K562 (cell line): ENCODE results near the gene SLC25A42. TPM values are rescaled to one million over a fixed set of nuclear protein-coding genes. Genes with fewer than 3 reads are reported as not detected.

Experiments used
- ATAC-seq: fragments of 200-7000 bp; cut with Tn5 transposase; 3 replicates; pipeline ENCODE4 v1.9.1; 2020; ENCODE audit warnings: moderate library complexity
- BruUV-seq: library from RNA; stranded (reverse); fragments of 400-500 nt; replicated peaks from 2 replicates; lab custom pipeline; 2021; lab: Mats Ljungman, UMichigan
- CTCF ChIA-PET: fragments of 300-600 bp; formaldehyde crosslinking; extraction: SDS; loops from one replicate; lab custom pipeline; 2021; ENCODE audit warnings: low intra/inter-chr PET ratio; lab: Yijun Ruan, JAX
- POLR2A ChIA-PET: fragments of 300-600, 350-650 bp; sonication (Branson Sonifier 250); formaldehyde crosslinking; extraction: SDS; loops from one replicate; lab custom pipeline; 2021; ENCODE audit warnings: antibody characterized with exemption, inconsistent platforms; lab: Yijun Ruan, JAX
- DNase-seq, 4 experiments: peaks; one replicate each; pipeline versions ENCODE4 v3.0.0 to v3.0.0-alpha.2; 2011 to 2018; ENCODE audit warnings: low spot score in 3 of 4, mixed read lengths in 3 of 4; ENCODE audit errors: extremely low read depth in 1 of 4
- FAIRE-seq: peaks from 2 replicates; lab custom pipeline; 2011; peaks lifted over from hg19 to GRCh38; lab: Jason Lieb, UNC
- H2AFZ ChIP-seq: 2 replicates; pipeline ENCODE4 v1.6.0; 2011; ENCODE audit warnings: low read depth, low read length, control low read depth, inconsistent platforms
- H3K27ac ChIP-seq: fragments of 200-600 bp; 3 replicates; pipeline ENCODE4 v1.8.0; 2011; ENCODE audit warnings: low read depth, mild to moderate bottlenecking, control low read depth, inconsistent platforms, low read length, moderate library complexity, mixed read lengths; ENCODE audit errors: extremely low read depth
- H3K27me3 ChIP-seq, 2 experiments: fragments of 300-600 bp in 1 of 2; 2 replicates in 1 of 2; 3 replicates in 1 of 2; pipeline versions ENCODE4 v1.6.0 to v1.8.0; 2011; ENCODE audit warnings: inconsistent platforms in 2 of 2, low read length in 2 of 2, mild to moderate bottlenecking in 1 of 2, mixed read lengths in 1 of 2, moderate library complexity in 1 of 2; ENCODE audit not compliant: control insufficient read depth in 2 of 2, insufficient read depth in 2 of 2
- H3K36me3 ChIP-seq: fragments of 300-600 bp; 3 replicates; pipeline ENCODE4 v1.8.0; 2011; ENCODE audit warnings: mild to moderate bottlenecking, low read length, inconsistent platforms; ENCODE audit not compliant: control insufficient read depth, insufficient read depth
- H3K4me1 ChIP-seq, 2 experiments: fragments of 200-600 bp in 1 of 2; replicated peaks in 1 of 2; 2 replicates in 1 of 2; 3 replicates in 1 of 2; pipeline versions ENCODE4 v1.5.1 to v1.8.0; 2011; ENCODE audit warnings: inconsistent platforms in 2 of 2, low read length in 2 of 2, mild to moderate bottlenecking in 1 of 2, mixed read lengths in 1 of 2, moderate library complexity in 1 of 2; ENCODE audit not compliant: control insufficient read depth in 2 of 2, insufficient read depth in 2 of 2
- H3K4me2 ChIP-seq: 2 replicates; pipeline ENCODE4 v1.6.1; 2011; ENCODE audit warnings: low read length, control low read depth, inconsistent platforms, mixed read lengths; ENCODE audit not compliant: insufficient read depth
- H3K4me3 ChIP-seq: fragments of 200-600 bp; sonication (generic), shearing (Covaris generic); 2 replicates; pipeline ENCODE4 v1.5.1; 2016; ENCODE audit warnings: control low read depth, inconsistent platforms
- H3K79me2 ChIP-seq: fragments of 200-600 bp; 3 replicates; pipeline ENCODE4 v1.8.0; 2011; ENCODE audit warnings: low read length, inconsistent platforms; ENCODE audit not compliant: control insufficient read depth, insufficient read depth
- H3K9ac ChIP-seq, 2 experiments: 2 replicates each; pipeline versions ENCODE4 v1.6.0 to v1.6.1; 2011; ENCODE audit warnings: low read depth in 2 of 2, low read length in 2 of 2, control low read depth in 1 of 2, inconsistent platforms in 1 of 2, mild to moderate bottlenecking in 1 of 2, mixed read lengths in 1 of 2; ENCODE audit not compliant: insufficient read depth in 1 of 2
- H3K9me1 ChIP-seq: one replicate; pipeline ENCODE4 v1.6.0; 2011; ENCODE audit warnings: inconsistent platforms, mild to moderate bottlenecking, low read length, moderate library complexity; ENCODE audit not compliant: control insufficient read depth, insufficient read depth
- H3K9me3 ChIP-seq: replicated peaks from 2 replicates; pipeline ENCODE4 v1.5.1; 2011; ENCODE audit warnings: low read depth, low read length, inconsistent platforms; ENCODE audit not compliant: control insufficient read depth, insufficient read depth
- H4K20me1 ChIP-seq: replicated peaks from 2 replicates; pipeline ENCODE4 v1.6.1; 2011; ENCODE audit warnings: low read length, inconsistent platforms, mixed read lengths; ENCODE audit not compliant: control insufficient read depth, insufficient read depth
- ELF2 ChIP-seq: fragments of 250-450 bp; sonication (Bioruptor Pico); IDR thresholded peaks from 2 replicates; pipeline ENCODE4 v1.5.0; 2021; ENCODE audit warnings: mild to moderate bottlenecking
- KAT2B ChIP-seq: IDR thresholded peaks from one replicate; pipeline ENCODE4 v1.6.1; 2012; ENCODE audit warnings: low read depth, mild to moderate bottlenecking, control low read depth, inconsistent platforms, low read length, moderate library complexity
- ZNF143 ChIP-seq: sonication (generic); formaldehyde crosslinking; IDR thresholded peaks from 2 replicates; pipeline ENCODE4 v1.9.0; 2022; ENCODE audit warnings: mild to moderate bottlenecking, missing genetic modification reagents
- ZNF696 ChIP-seq: fragments of 250-450 bp; sonication (Bioruptor Pico); conservative IDR thresholded peaks from 2 replicates; pipeline ENCODE4 v1.4.0; 2020; ENCODE audit warnings: mild to moderate bottlenecking, moderate library complexity
- WGBS: fragments of 100-300 bp; shearing (Covaris generic); methylation state at CpG from one replicate; pipeline ENCODE4 v1.1.6; 2016; ENCODE audit warnings: low coverage, mixed read lengths; ENCODE audit not compliant: insufficient coverage; ENCODE audit errors: missing lambda C conversion rate; 5-methylcytosine and 5-hydroxymethylcytosine counted together
- in situ Hi-C: fragments of 300-500 bp; cut with MboI; formaldehyde crosslinking; loops from 4 replicates; pipeline ENCODE4 v1.15.0; 2018; ENCODE audit warnings: inconsistent platforms, mixed read lengths
- intact Hi-C: fragments of 100-400 bp; cut with micrococcal nuclease; formaldehyde crosslinking; loops from 2 replicates; pipeline ENCODE4 v1.14.2; 2022
- polyA plus RNA-seq, 8 experiments: library from polyadenylated mRNA; depleted of rRNA in 4 of 8; stranded (reverse) in 5 of 8; unstranded in 3 of 8; fragments of >200 nt; fragmentation: Nextera tagmentation in 2 of 8; fragmentation: Illumina TruSeq in 1 of 8; extraction: Ambion mirVana in 2 of 8; extraction: Trizol in 1 of 8; gene quantifications; 2 replicates each; pipeline versions ENCODE4 v1.2.1 to v1.2.3, GENCODE V29; 2011 to 2014; ENCODE audit warnings: inconsistent platforms in 1 of 8, missing spikeins in 1 of 8
- total RNA-seq, 7 experiments: library from RNA; depleted of rRNA in 6 of 7; stranded (reverse); fragments of >200 nt in 6 of 7; fragmentation: Illumina TruSeq in 2 of 7; extraction: Trizol in 2 of 7; gene quantifications; 2 replicates each; pipeline versions ENCODE4 v1.2.1 to v1.2.3, GENCODE V29; 2011 to 2021; ENCODE audit warnings: low replicate concordance in 1 of 7
- TF ChIP-seq, protein P1 (sequence below), 2 experiments: fragments of 450-650 bp; IDR thresholded peaks; 2 replicates each; pipeline ENCODE4 v1.6.1; 2018; ENCODE audit warnings: mild to moderate bottlenecking in 2 of 2, low read depth in 1 of 2; ENCODE audit not compliant: partially characterized antibody in 2 of 2

SLC25A42 gene
- total and polyA plus RNA-seq, 9 of the 15 experiments (the other 6 are each of a cell fraction or from before 2014, with no cell fraction given), result 0.59 to 32.2 (median 14.1) TPM

DNA sequence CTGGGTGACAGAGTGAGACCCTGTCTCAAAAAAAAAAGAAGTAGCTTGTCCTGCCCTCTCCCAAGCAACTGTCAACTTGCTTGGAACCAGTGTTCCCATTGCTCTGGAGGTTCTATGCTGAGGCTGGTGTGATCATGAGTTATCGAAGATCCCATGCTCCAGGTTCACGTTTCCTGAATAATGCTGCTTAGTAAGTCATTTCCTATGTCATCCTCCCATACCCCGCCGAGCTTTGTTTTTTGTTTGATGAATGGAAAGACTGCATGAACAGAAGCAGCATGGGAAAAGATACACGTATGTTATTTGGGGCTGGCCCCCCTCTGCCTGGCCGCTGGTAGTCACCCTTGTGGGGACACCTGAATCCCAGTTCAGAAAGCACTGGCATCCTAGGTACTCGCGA, 11.3 kb downstream of the SLC25A42 start:
- no peak overlapping the region for H3K4me2 ChIP-seq
- 91% methylated on average over 8 of the region's 8 CpGs for WGBS
- TF ChIP-seq ZNF143, result no peak
- no peak for TF ChIP-seq KAT2B
- TF ChIP-seq, protein P1, sequence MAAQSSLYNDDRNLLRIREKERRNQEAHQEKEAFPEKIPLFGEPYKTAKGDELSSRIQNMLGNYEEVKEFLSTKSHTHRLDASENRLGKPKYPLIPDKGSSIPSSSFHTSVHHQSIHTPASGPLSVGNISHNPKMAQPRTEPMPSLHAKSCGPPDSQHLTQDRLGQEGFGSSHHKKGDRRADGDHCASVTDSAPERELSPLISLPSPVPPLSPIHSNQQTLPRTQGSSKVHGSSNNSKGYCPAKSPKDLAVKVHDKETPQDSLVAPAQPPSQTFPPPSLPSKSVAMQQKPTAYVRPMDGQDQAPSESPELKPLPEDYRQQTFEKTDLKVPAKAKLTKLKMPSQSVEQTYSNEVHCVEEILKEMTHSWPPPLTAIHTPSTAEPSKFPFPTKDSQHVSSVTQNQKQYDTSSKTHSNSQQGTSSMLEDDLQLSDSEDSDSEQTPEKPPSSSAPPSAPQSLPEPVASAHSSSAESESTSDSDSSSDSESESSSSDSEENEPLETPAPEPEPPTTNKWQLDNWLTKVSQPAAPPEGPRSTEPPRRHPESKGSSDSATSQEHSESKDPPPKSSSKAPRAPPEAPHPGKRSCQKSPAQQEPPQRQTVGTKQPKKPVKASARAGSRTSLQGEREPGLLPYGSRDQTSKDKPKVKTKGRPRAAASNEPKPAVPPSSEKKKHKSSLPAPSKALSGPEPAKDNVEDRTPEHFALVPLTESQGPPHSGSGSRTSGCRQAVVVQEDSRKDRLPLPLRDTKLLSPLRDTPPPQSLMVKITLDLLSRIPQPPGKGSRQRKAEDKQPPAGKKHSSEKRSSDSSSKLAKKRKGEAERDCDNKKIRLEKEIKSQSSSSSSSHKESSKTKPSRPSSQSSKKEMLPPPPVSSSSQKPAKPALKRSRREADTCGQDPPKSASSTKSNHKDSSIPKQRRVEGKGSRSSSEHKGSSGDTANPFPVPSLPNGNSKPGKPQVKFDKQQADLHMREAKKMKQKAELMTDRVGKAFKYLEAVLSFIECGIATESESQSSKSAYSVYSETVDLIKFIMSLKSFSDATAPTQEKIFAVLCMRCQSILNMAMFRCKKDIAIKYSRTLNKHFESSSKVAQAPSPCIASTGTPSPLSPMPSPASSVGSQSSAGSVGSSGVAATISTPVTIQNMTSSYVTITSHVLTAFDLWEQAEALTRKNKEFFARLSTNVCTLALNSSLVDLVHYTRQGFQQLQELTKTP (IDR thresholded peaks at IDR 0.05; ENCODE audit: low read depth in 1 of 2, partially characterized antibody in 2 of 2), result no peak
- no peak for TF ChIP-seq ZNF696 (CRISPR knock-in tag)
- no peak for TF ChIP-seq ELF2
- TF ChIP-seq, all 486 proteins: peak for 0
- Histone ChIP-seq H3K36me3 (peaks cover 58% of the 10 kb centered on the region; the same call in 2 of the 3 replicates), H3K4me1 (peaks cover 0 to 3% of the 10 kb centered on the region in 2 experiments; a peak in 2 of 5 replicates), H3K27ac (no peak overlapping the region), H3K9me1 (no peaks in the 10 kb centered on the region), H3K4me3 (no peak overlapping the region), H3K9ac (0 out of 4 replicates have a peak overlapping the region, but pooled peaks of 1 of the 2 experiments have one; percentile 4), H3K27me3 (no peaks in the 10 kb centered on the region), H4K20me1 (no peaks in the 10 kb centered on the region; the same call in 1 of the 2 replicates), H3K9me3 (no peaks in the 10 kb centered on the region), H2AFZ (no peak overlapping the region), H3K79me2 (peaks cover 44% of the 10 kb centered on the region)
- intact Hi-C loops, result no loop called here
- FAIRE-seq, result no peak
- DNase-seq, result no peak
- POLR2A ChIA-PET, result interaction anchor here (0.6 kb wide), 1 partner anchor 45 kb away, joined by 3 read pairs; no protein-coding TSS in a partner anchor
- in situ Hi-C loops, result no loop called here
- CTCF ChIA-PET, result no interaction called here
- BruUV-seq, result no TSS peak
- ATAC-seq, result no peak
